Effector memory CD4-positive, alpha-beta T cell (primary cell): ENCODE results near the gene RIGI.
"Not testable (repeated sequence)": the region's sequence is repeated elsewhere in the genome, so short reads cannot be mapped to it uniquely, and the experiment has no call there.

Experiments used
- DNase-seq, 3 donors: peaks; one replicate each; pipeline ENCODE4 v3.0.0-alpha.2; 2020
- H3K27ac ChIP-seq: 2 replicates; pipeline ENCODE4 v1.7.0; 2013; ENCODE audit warnings: mild to moderate bottlenecking, low read length, moderate library complexity; ENCODE audit not compliant: insufficient read depth, poor library complexity, severe bottlenecking
- H3K27me3 ChIP-seq: replicated peaks from 2 replicates; pipeline ENCODE4 v1.7.0; 2013; ENCODE audit warnings: mild to moderate bottlenecking, low read length; ENCODE audit not compliant: insufficient read depth, control insufficient read depth, poor library complexity, severe bottlenecking
- H3K36me3 ChIP-seq: 2 replicates; pipeline ENCODE4 v1.7.0; 2013; ENCODE audit warnings: mild to moderate bottlenecking, low read length, moderate library complexity; ENCODE audit not compliant: control insufficient read depth, insufficient read depth
- H3K4me1 ChIP-seq: 2 replicates; pipeline ENCODE4 v1.7.0; 2013; ENCODE audit warnings: low read length, mild to moderate bottlenecking; ENCODE audit not compliant: control insufficient read depth, insufficient read depth, poor library complexity, severe bottlenecking
- H3K4me3 ChIP-seq: 2 replicates; pipeline ENCODE4 v1.7.0; 2013; ENCODE audit warnings: low read length, low read depth, mild to moderate bottlenecking; ENCODE audit not compliant: insufficient read depth, poor library complexity, severe bottlenecking
- H3K9me3 ChIP-seq: 2 replicates; pipeline ENCODE4 v1.7.0; 2013; ENCODE audit warnings: mild to moderate bottlenecking, low read length, moderate library complexity; ENCODE audit not compliant: control insufficient read depth

The RIGI gene

GRCh38 chr9:32554591-32554990 is 28.6 kb upstream of the RIGI start:
- H3K36me3 ChIP-seq, result no peaks in the 10 kb centered on the region
- H3K27me3 ChIP-seq, result no peaks in the 10 kb centered on the region
- H3K27ac ChIP-seq, result no peak overlapping the region
- DNase-seq, result no peak
- no peaks in the 10 kb centered on the region for H3K9me3 ChIP-seq
- H3K4me3 ChIP-seq, result no peak overlapping the region
- H3K4me1 ChIP-seq, result peaks cover 15% of the 10 kb centered on the region

GRCh38 chr9:32554107-32554506 is 28.1 kb upstream of the RIGI start:
- Histone ChIP-seq H3K27ac (no peak overlapping the region), H3K9me3 (no peaks in the 10 kb centered on the region), H3K27me3 (no peaks in the 10 kb centered on the region), H3K4me1 (peaks cover 15% of the 10 kb centered on the region), H3K4me3 (no peak overlapping the region), H3K36me3 (no peaks in the 10 kb centered on the region)
- DNase-seq, result no peak

- DNase-seq, result peak; percentile 80 to 88 (median 86)
- no peaks in the 10 kb centered on the region for H3K36me3 ChIP-seq
- peaks cover 15% of the 10 kb centered on the region for H3K4me1 ChIP-seq
- H3K9me3 ChIP-seq, result no peaks in the 10 kb centered on the region
- H3K27me3 ChIP-seq, result no peaks in the 10 kb centered on the region
- peak within 1 kb of the TSS; percentile 90 for H3K4me3 ChIP-seq
- H3K27ac ChIP-seq, result peak within 1 kb of the TSS; percentile 94
These were observed 26.3 kb upstream of the RIGI start, which contains the start of the genes SMIM27 and TOPORS for GRCh38 chr9:32552172-32552872. Gene SMIM27 (plus strand): TSS chr9:32552327. CDS start chr9:32552435, 108 bp downstream. Gene TOPORS (minus strand): TSS chr9:32552586. CDS start chr9:32552436, 150 bp downstream.

- DNase-seq, result peak in 2 of 3 donors; percentile 18 to 26
- H3K4me3 ChIP-seq, result peak overlapping the region; percentile 90
- no peaks in the 10 kb centered on the region for H3K36me3 ChIP-seq
- peaks cover 15% of the 10 kb centered on the region for H3K4me1 ChIP-seq
- no peaks in the 10 kb centered on the region for H3K9me3 ChIP-seq
- H3K27me3 ChIP-seq, result no peaks in the 10 kb centered on the region
- peak overlapping the region; percentile 94 for H3K27ac ChIP-seq
These were observed 25.5 kb upstream of the RIGI start for GRCh38 chr9:32551276-32552051.

GRCh38 chr9:32550562-32551275 is 24.7 kb upstream of the RIGI start:
- peak; percentile 94 to 95 (median 95) for DNase-seq
- peak overlapping the region; percentile 90 for H3K4me3 ChIP-seq
- no peaks in the 10 kb centered on the region for H3K36me3 ChIP-seq
- peak overlapping the region; percentile 94 for H3K27ac ChIP-seq
- no peaks in the 10 kb centered on the region for H3K9me3 ChIP-seq
- H3K4me1 ChIP-seq, result peaks cover 15% of the 10 kb centered on the region
- H3K27me3 ChIP-seq, result no peaks in the 10 kb centered on the region

GRCh38 chr9:32550150-32550561 is 24.2 kb upstream of the RIGI start:
- Histone ChIP-seq H3K4me3 (peak overlapping the region; percentile 90), H3K9me3 (no peaks in the 10 kb centered on the region), H3K36me3 (no peaks in the 10 kb centered on the region), H3K27ac (peak overlapping the region; percentile 94), H3K27me3 (no peaks in the 10 kb centered on the region), H3K4me1 (peaks cover 15% of the 10 kb centered on the region)
- no peak for DNase-seq

GRCh38 chr9:32548213-32548612 is 22.2 kb upstream of the RIGI start:
- DNase-seq, H3K27me3 ChIP-seq, H3K4me3 ChIP-seq, H3K27ac ChIP-seq, H3K36me3 ChIP-seq, H3K9me3 ChIP-seq: not testable (repeated sequence)
- peaks cover 15% of the 10 kb centered on the region for H3K4me1 ChIP-seq

GRCh38 chr9:32545884-32546283 is 19.9 kb upstream of the RIGI start:
- H3K9me3 ChIP-seq, result no peaks in the 10 kb centered on the region
- peaks cover 6% of the 10 kb centered on the region for H3K4me1 ChIP-seq
- no peak for DNase-seq
- peaks cover 19% of the 10 kb centered on the region for H3K36me3 ChIP-seq
- no peak overlapping the region for H3K4me3 ChIP-seq
- H3K27me3 ChIP-seq, result no peaks in the 10 kb centered on the region
- no peak overlapping the region for H3K27ac ChIP-seq

- Histone ChIP-seq H3K27ac (no peak overlapping the region), H3K27me3 (no peaks in the 10 kb centered on the region), H3K9me3 (no peaks in the 10 kb centered on the region), H3K36me3 (peaks cover 19% of the 10 kb centered on the region), H3K4me3 (no peak overlapping the region), H3K4me1 (no peaks in the 10 kb centered on the region)
- DNase-seq, result no peak
These were observed 17.1 kb upstream of the RIGI start for GRCh38 chr9:32543047-32543446.
